PC-9 (cell line): Measurements from ENCODE around the gene BPIFB2. TPM values are rescaled to one million over a fixed set of nuclear protein-coding genes. Genes with fewer than 3 reads are reported as not detected.

Experiments used
- BruUV-seq: library from RNA; stranded (reverse); fragments of 400-500 nt; replicated peaks from 2 replicates; lab custom pipeline; 2021; lab: Mats Ljungman, UMichigan
- CTCF ChIA-PET: fragments of 300-600 bp; sonication (Branson Sonifier 250); formaldehyde crosslinking; loops from one replicate; lab custom pipeline; 2022; ENCODE audit warnings: antibody characterized with exemption; lab: Charles Lee
- POLR2A ChIA-PET: fragments of 300-600 bp; sonication (Branson Sonifier 250); formaldehyde crosslinking; loops from one replicate; lab custom pipeline; 2022; ENCODE audit warnings: antibody characterized with exemption; ENCODE audit not compliant: unreplicated experiment; lab: Charles Lee
- DNase-seq, 2 experiments: peaks; one replicate each; pipeline versions ENCODE4 v3.0.0 to v3.0.0-alpha.2; 2015 to 2022; ENCODE audit warnings: mixed read lengths in 1 of 2
- H2AFZ ChIP-seq: fragments of 200-600 bp; sonication (generic); 2 replicates; pipeline ENCODE4 v1.8.1; 2017; ENCODE audit warnings: antibody characterized with exemption
- H3F3A ChIP-seq: fragments of 200-600 bp; sonication (generic); 2 replicates; pipeline ENCODE4 v1.8.1; 2017; ENCODE audit warnings: antibody characterized with exemption, mild to moderate bottlenecking, low read depth; ENCODE audit not compliant: insufficient read depth
- H3K27ac ChIP-seq: fragments of 200-600 bp; sonication (generic); 2 replicates; pipeline ENCODE4 v1.6.1; 2016; ENCODE audit warnings: mixed run types
- H3K27me3 ChIP-seq: fragments of 200-600 bp; sonication (generic); 2 replicates; pipeline ENCODE4 v1.6.1; 2016; ENCODE audit warnings: low read depth, mixed run types; ENCODE audit not compliant: insufficient read depth
- H3K36me3 ChIP-seq: fragments of 200-600 bp; sonication (generic); 2 replicates; pipeline ENCODE4 v1.6.1; 2016; ENCODE audit warnings: low read depth, mixed run types
- H3K4me1 ChIP-seq: fragments of 200-600 bp; sonication (generic); replicated peaks from 2 replicates; pipeline ENCODE4 v1.6.1; 2016; ENCODE audit warnings: mixed run types; ENCODE audit not compliant: insufficient read depth
- H3K4me2 ChIP-seq: fragments of 200-600 bp; sonication (generic); 2 replicates; pipeline ENCODE4 v1.6.1; 2017; ENCODE audit warnings: mixed run types
- H3K4me3 ChIP-seq: fragments of 200-600 bp; sonication (generic); 2 replicates; pipeline ENCODE4 v1.6.1; 2016; ENCODE audit warnings: mixed run types
- H3K79me2 ChIP-seq: fragments of 200-600 bp; sonication (generic); 2 replicates; pipeline ENCODE4 v1.6.1; 2017; ENCODE audit warnings: low read depth, mixed run types
- H3K9me2 ChIP-seq: fragments of 200-600 bp; sonication (generic); 2 replicates; pipeline ENCODE4 v1.8.1; 2017; ENCODE audit warnings: mild to moderate bottlenecking; ENCODE audit not compliant: insufficient read depth
- H3K9me3 ChIP-seq: fragments of 200-600 bp; sonication (generic); 2 replicates; pipeline ENCODE4 v1.8.1; 2016; ENCODE audit warnings: low read depth; ENCODE audit not compliant: insufficient read depth
- H4K20me1 ChIP-seq: fragments of 200-600 bp; sonication (generic); 2 replicates; pipeline ENCODE4 v1.8.1; 2017; ENCODE audit not compliant: insufficient read depth
- CTCF ChIP-seq: fragments of 200-600 bp; sonication (generic); conservative IDR thresholded peaks from 2 replicates; pipeline ENCODE4 v1.6.1; 2017; ENCODE audit warnings: mixed run types, antibody characterized with exemption, mild to moderate bottlenecking, moderate library complexity
- EZH2 ChIP-seq: fragments of 200-600 bp; sonication (generic); IDR thresholded peaks from 2 replicates; pipeline ENCODE4 v1.8.0; 2017; ENCODE audit warnings: antibody characterized with exemption, low read depth
- intact Hi-C: fragments of 100-400 bp; cut with micrococcal nuclease; formaldehyde crosslinking; loops from one replicate; pipeline ENCODE4 v1.10.0; 2022; ENCODE audit not compliant: unreplicated experiment
- total RNA-seq: library from RNA; stranded (reverse); gene quantifications from 2 replicates; pipeline ENCODE4 v1.2.3, GENCODE V29; 2021

BPIFB2 gene
- total RNA-seq, 1 experiment from 2014 or later: not detected

- Histone ChIP-seq H3F3A (no peaks in the 10 kb centered on the region), H3K4me3 (no peak overlapping the region), H3K9me2 (no peaks in the 10 kb centered on the region), H3K4me1 (no peaks in the 10 kb centered on the region), H3K9me3 (no peaks in the 10 kb centered on the region), H3K36me3 (no peaks in the 10 kb centered on the region), H3K79me2 (no peaks in the 10 kb centered on the region), H4K20me1 (no peaks in the 10 kb centered on the region), H2AFZ (no peak overlapping the region), H3K27me3 (peaks cover 93% of the 10 kb centered on the region), H3K4me2 (no peak overlapping the region), H3K27ac (no peak overlapping the region)
- intact Hi-C loops: no loop called here
- no peak for TF ChIP-seq CTCF
- no peak for TF ChIP-seq EZH2
- no TSS peak for BruUV-seq
- no peak for DNase-seq
- CTCF ChIA-PET: no interaction called here
- POLR2A ChIA-PET: no interaction called here
These were observed 30.0 kb downstream of the BPIFB2 start for GRCh38 chr20:33037456-33037855.

GRCh38 chr20:33038243-33038642 lies 30.7 kb downstream of the BPIFB2 start:
- H3K36me3 ChIP-seq: no peaks in the 10 kb centered on the region
- no peaks in the 10 kb centered on the region for H3K79me2 ChIP-seq
- H3K27ac ChIP-seq: no peak overlapping the region
- no peaks in the 10 kb centered on the region for H3K9me2 ChIP-seq
- TF ChIP-seq CTCF: no peak
- TF ChIP-seq EZH2: no peak
- H3K9me3 ChIP-seq: no peaks in the 10 kb centered on the region
- no peak overlapping the region for H3K4me3 ChIP-seq
- H2AFZ ChIP-seq: no peak overlapping the region
- peaks cover 93% of the 10 kb centered on the region for H3K27me3 ChIP-seq
- no peaks in the 10 kb centered on the region for H4K20me1 ChIP-seq
- H3F3A ChIP-seq: no peaks in the 10 kb centered on the region
- POLR2A ChIA-PET: no interaction called here
- no TSS peak for BruUV-seq
- intact Hi-C loops: no loop called here
- no peak for DNase-seq
- H3K4me1 ChIP-seq: no peaks in the 10 kb centered on the region
- no peak overlapping the region for H3K4me2 ChIP-seq
- CTCF ChIA-PET: no interaction called here

GRCh38 chr20:33042430-33042829 lies 34.9 kb downstream of the BPIFB2 start:
- no peaks in the 10 kb centered on the region for H3K79me2 ChIP-seq
- intact Hi-C loops: no loop called here
- H3K36me3 ChIP-seq: no peaks in the 10 kb centered on the region
- H3K4me2 ChIP-seq: no peak overlapping the region
- H3K4me1 ChIP-seq: no peaks in the 10 kb centered on the region
- H4K20me1 ChIP-seq: no peaks in the 10 kb centered on the region
- H3K9me3 ChIP-seq: peaks cover 9% of the 10 kb centered on the region; the same call in 1 of the 2 replicates
- H3K9me2 ChIP-seq: no peaks in the 10 kb centered on the region
- H3K4me3 ChIP-seq: no peak overlapping the region
- no TSS peak for BruUV-seq
- TF ChIP-seq EZH2: no peak
- TF ChIP-seq CTCF: no peak
- no peak overlapping the region for H3K27ac ChIP-seq
- peaks cover 78% of the 10 kb centered on the region for H3K27me3 ChIP-seq
- CTCF ChIA-PET: no interaction called here
- DNase-seq: no peak
- no peaks in the 10 kb centered on the region for H3F3A ChIP-seq
- POLR2A ChIA-PET: interaction anchor here (0.5 kb wide), 1 partner anchor 27 kb away, joined by 8 read pairs; no protein-coding TSS in a partner anchor
- no peak overlapping the region for H2AFZ ChIP-seq
